PFSK-1 (cell line): ENCODE data around the gene ADTRP.

Source experiments
- FOXP2 ChIP-seq: optimal IDR thresholded peaks from 2 replicates; pipeline ENCODE3; 2011; ENCODE audit warnings: borderline replicate concordance, control low read depth, inconsistent platforms; ENCODE audit not compliant: insufficient read depth; ENCODE audit errors: extremely low read length, extremely low read depth
- POLR2AphosphoS5 ChIP-seq: IDR thresholded peaks from 2 replicates; pipeline ENCODE4 v1.6.1; 2012; ENCODE audit warnings: low read depth, mild to moderate bottlenecking, control low read depth, low read length, moderate library complexity
- REST ChIP-seq, 2 experiments: IDR thresholded peaks; 2 replicates each; pipeline versions ENCODE4 v1.6.1 to v1.8.0; 2011 to 2012; ENCODE audit warnings: low read depth in 2 of 2, low read length in 2 of 2, control low read depth in 1 of 2, inconsistent platforms in 1 of 2, mild to moderate bottlenecking in 1 of 2, moderate library complexity in 1 of 2; ENCODE audit not compliant: insufficient read depth in 1 of 2
- SIN3A ChIP-seq: IDR thresholded peaks from 2 replicates; pipeline ENCODE4 v1.6.1; 2012; ENCODE audit warnings: mild to moderate bottlenecking, low read length, moderate library complexity, borderline replicate concordance; ENCODE audit not compliant: insufficient read depth
- TAF1 ChIP-seq: IDR thresholded peaks from 2 replicates; pipeline ENCODE4 v1.6.1; 2012; ENCODE audit warnings: low read length, control low read depth, borderline replicate concordance; ENCODE audit not compliant: insufficient read depth

ADTRP gene

GRCh38 chr6:11791354-11792107 is 12.9 kb upstream of the ADTRP start:
- no peak for TF ChIP-seq TAF1
- no peak for TF ChIP-seq FOXP2
- TF ChIP-seq REST (IDR thresholded peaks at IDR 0.05; ENCODE audit: insufficient read depth in 1 of 2, low read depth in 2 of 2, low read length in 2 of 2), result no peak
- no peak for TF ChIP-seq POLR2AphosphoS5
- no peak for TF ChIP-seq SIN3A

- no peak for TF ChIP-seq SIN3A
- TF ChIP-seq TAF1, result no peak
- TF ChIP-seq FOXP2, result no peak
- TF ChIP-seq REST (IDR thresholded peaks at IDR 0.05; ENCODE audit: insufficient read depth in 1 of 2, low read depth in 2 of 2, low read length in 2 of 2), result no peak
- TF ChIP-seq POLR2AphosphoS5, result no peak
Observed at GRCh38 chr6:11789744-11790143, 11.1 kb upstream of the ADTRP start.

- no peak for TF ChIP-seq POLR2AphosphoS5
- no peak for TF ChIP-seq SIN3A
- TF ChIP-seq REST (IDR thresholded peaks at IDR 0.05; ENCODE audit: insufficient read depth in 1 of 2, low read depth in 2 of 2, low read length in 2 of 2), result no peak
- TF ChIP-seq TAF1, result no peak
- no peak for TF ChIP-seq FOXP2
Observed at GRCh38 chr6:11788043-11788442, 9.4 kb upstream of the ADTRP start.

- TF ChIP-seq POLR2AphosphoS5 (no peak), FOXP2 (no peak), REST (IDR thresholded peaks at IDR 0.05; ENCODE audit: insufficient read depth in 1 of 2, low read depth in 2 of 2, low read length in 2 of 2) (no peak), TAF1 (no peak), SIN3A (no peak)
Observed at GRCh38 chr6:11785774-11786579, 7.4 kb upstream of the ADTRP start.
